ENCODE measurements around the gene GGCX.
"Not testable (repeated sequence)": the region's sequence is repeated elsewhere in the genome, so short reads cannot be mapped to it uniquely, and the experiment has no call there.

GGCX gene

DNA sequence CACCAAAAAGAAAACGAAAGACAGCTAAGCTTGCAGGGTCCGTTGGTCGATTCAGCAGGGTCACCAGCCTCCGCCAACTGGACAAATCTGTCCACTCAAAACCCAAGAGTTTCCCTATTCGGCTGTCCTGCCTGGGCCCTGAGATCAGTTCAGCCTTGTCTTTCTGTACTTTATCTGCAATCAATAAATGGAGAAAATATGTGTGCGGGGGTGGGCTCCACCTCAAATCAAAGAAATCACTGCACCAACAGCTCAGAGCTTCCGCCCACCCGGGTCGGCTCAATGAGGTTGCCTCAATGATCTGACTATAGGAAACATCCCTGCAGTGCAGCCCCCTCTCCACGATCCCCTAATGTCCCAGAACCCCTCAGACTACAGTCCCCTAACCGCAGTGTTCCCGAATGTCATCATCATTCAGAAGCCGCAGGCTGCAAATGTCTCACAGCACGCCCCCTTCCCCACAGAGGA lies 447 bp downstream of the GGCX start:
- no peak for DNase-seq

DNA sequence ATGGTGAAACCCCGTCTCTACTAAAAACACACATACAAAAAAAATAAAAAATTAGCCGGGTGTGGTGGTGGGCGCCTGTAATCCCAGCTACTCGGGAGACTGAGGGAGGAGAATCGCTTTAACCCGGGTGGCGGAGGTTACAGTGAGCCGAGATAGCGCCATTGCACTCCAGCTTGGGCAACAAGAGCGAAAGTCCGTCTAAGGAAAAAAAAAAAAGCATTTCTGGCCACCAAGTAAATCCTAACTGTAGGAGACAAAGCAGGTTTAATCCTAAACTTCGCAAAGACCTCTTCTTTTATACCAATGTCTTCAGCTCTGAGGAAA lies 928 bp downstream of the GGCX start:
- DNase-seq, result not testable (repeated sequence)

DNA sequence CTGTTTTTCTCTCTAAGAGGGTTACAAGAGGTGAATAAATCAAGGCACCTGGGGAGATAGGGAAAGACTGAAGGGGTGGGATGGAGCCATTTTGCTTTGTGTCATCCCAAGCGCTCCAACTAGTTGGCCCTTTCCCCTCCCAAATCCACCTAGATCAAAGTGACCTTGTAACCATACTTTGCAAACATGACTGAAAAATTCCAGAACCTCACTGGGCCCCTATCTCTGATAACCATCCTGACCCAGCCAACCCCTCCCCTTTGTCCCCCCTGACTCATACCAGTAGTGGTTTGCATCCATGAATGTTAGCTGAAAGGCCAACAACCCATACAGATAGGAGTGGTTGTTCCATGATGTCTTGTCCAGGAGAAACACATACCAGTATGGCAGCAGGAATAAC lies 3.1 kb downstream of the GGCX start:
- DNase-seq, result no peak

DNA sequence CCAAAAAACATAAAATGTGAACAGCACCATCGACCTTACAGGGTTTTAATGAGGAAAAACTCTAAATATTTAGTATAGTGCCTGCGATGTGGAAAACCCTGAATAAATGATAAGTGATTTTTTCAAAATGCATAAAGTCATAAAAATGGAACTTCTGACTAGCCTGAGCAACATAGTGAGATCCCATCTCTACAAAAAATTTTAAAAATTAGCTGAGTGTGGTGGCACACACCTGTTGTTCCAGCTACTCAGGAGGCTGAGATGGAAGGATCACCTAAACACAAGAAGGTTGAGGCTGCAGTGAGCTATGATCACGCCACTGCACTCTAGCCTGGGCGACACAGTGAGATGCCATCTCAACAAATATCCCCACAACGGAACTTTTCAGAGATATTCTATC lies 4.2 kb downstream of the GGCX start:
- no peak for DNase-seq

DNA sequence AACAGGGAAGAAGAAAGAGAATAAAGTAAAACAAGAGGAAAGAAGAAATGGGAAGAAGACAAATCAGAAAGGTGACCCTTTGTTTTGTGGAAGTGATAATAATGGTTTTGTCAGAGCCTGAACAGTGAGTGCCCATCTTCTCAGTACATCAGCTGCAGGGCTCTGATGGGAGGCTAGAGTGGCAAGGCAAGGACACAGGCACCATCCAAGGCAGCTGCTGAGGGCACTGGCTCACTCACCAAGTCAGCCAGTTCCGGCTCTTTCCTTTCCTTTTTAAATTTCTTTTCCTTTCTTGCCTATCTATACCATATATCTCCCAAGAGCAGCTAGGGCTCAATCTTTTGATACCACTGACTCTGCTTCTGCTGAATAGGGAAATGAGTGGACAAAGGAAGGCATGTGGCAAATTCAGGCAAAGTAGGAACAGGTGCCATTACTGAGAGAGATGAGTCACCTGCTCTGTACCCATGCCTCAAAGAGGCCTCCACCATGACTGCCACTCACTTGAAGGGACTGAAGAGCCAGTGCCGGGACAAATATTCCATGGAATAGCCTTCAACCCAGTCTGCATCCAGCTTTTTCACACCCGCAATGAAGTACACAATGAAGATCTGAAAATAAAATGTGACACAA lies 6.2 kb downstream of the GGCX start:
- DNase-seq, result no peak

DNA sequence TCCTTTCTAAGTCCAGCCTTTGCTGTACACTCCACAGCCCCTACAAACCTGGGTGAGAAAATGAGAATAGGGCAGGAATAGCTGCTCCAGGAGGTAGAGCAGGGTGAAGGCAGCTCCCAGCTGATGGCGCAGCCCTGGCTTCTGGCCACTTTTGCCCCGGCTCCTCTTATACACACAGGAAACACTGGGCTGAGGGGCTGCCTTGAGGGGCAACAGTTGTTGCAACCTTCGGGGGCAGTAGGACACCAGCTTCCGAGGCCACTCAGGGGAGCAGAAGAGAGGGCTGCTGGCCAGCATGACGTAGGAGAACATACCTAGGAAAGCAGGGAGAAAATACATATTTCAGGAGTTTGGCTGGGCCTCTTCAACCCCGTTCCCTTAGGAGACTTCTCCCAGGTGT lies 8.1 kb downstream of the GGCX start:
- no peak for DNase-seq

DNA sequence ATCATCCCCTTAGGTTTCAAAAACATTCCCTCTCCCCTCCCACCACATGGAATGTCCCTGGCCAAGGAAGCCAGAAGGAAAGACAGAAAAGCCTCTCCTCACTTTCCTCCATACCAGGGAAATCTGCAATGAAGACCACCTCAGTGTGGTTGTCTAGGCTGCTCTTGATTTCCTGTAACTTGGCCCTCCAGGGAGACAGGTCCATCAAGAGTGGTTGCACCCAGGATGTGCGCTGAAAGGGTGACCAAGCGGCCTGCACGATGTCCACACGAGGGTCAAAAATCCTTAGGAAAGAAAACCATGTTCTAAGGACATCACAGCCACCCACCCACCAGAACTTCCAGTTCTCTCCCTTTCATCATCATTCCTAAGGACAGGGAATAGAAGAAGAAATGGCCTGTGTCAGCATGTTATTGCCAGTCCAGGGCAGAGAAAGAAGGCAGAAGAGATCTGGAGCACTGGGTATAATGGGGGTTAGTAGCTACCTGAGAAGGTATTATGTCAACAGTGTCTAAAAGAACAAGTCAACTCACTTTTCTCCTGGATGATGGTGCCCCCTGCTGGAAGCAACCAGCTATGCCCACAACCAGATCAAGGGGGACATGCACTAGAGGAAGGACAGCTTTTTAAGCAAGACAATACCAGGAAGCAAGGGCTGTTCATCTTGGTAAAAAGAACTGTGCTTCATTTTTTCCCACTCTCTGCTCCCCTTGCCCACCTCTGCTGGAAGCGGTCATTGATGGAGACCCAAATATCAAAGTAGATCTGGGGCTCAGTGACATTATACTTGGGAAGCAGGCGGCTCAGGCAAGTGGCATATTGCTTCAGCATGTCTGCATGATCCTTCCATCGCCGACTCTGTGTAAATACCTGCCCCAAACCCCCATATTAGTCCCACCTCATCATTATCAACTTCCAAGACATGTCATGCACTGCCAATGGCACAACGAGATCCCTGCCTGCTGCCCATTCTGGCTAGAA lies 9.3 kb downstream of the GGCX start:
- DNase-seq, result peak; percentile 93

DNA sequence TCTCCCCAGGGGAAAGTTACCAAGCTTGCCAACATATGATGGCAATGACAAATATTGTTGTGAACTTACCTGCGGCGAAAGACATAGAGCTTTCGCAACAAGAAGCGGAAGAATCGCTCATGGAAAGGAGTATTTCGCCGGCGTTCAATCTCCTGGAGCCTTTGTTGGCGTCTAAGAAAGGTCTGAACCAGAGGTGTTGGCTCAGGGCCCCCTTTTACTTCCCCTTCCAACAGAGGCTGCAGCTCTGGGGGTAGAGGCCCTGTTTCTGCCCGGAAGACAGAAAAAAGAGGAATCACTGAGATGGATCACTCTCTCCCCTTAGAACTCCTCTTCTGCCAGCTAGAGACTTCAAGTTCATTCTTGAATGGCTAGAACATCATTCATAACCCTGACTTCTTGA lies 10.8 kb downstream of the GGCX start:
- DNase-seq, result no peak

DNA sequence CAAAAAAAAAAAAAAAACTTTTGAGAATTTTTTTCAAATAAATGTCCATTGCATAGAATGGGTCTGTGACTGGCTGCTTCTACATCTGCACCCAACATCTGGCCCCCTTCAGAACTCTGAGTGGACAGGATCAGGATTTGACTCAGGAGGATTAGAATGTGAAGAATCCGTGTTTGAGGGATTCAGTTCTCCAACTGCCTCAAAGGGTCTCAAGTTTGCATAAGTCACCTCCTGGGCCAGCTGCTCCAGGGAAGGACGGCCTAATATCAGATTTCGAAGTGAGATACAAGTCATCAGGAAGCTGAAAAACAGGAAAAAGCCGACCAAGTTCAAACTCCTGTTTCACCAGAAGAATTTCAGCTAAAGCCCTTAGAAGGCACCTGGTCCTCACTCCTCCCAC lies 11.5 kb downstream of the GGCX start:
- DNase-seq, result no peak

DNA sequence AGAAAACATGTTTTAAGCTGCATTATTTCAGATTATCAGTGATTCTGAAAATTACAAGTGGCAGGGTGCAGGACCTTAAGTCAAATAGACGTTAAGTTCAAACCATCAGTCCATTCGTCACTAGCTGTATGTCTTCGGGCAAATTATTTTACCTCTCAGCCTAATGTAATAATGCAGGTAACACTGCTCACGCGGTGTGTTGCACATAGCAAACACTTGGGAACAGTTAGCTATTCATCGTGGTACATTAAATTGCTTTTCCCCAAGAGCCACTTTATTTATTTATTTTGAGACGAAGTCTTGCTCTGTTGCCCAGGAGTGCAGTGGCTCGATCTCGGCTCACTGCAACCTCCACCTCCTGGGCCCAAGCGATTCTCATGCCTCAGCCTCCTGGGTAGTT lies 12.2 kb downstream of the GGCX start:
- no peak for DNase-seq

DNA sequence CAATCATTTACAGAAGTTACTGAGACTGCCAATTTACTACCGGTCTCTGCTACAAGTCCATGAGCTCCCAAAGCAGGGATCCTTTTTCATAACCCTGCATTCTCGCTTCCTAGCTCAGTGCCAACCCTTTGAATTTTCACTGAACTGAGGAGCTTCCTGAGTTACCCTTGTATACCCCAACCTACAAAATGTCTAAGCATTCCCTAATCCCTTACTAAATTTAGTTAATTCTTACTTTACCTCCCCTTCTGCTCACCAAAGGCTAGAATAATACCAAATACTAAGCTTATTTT lies 12.7 kb downstream of the GGCX start:
- DNase-seq, result no peak

DNA sequence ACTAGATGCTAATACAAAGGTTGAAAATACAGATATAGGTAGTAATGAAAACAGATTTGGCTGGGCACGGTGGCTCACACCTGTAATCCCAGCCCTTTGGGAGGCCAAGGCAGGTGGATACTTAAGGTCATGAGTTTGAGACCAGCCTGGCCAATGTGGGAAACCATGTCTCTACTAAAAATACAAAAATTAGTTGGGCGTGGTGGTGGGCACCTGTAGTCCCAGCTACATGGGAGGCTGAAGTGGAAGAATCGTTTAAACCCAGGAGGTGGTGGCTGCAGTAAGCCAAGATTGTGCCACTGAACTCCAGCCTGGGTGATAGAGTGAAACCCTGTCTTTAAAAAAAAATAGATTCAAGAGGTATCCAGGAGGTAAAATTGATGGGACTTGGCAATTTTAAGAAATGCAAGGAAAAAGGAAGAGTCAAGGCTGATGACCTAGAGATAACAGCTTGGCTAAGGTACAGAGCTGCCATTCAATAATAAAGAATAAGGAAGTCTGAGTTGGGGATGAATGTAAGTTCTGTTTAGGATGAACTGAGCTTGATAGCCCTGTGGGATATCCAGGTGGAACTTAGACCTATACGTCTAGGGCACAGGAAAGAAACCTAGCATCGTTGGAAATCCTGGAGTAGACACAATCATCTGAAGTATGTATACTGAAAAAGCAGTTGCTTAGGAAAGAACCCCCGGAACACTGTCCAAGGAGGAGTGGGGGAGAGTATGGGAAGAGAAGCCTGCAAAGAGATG lies 13.3 kb downstream of the GGCX start:
- DNase-seq, result no peak

DNA sequence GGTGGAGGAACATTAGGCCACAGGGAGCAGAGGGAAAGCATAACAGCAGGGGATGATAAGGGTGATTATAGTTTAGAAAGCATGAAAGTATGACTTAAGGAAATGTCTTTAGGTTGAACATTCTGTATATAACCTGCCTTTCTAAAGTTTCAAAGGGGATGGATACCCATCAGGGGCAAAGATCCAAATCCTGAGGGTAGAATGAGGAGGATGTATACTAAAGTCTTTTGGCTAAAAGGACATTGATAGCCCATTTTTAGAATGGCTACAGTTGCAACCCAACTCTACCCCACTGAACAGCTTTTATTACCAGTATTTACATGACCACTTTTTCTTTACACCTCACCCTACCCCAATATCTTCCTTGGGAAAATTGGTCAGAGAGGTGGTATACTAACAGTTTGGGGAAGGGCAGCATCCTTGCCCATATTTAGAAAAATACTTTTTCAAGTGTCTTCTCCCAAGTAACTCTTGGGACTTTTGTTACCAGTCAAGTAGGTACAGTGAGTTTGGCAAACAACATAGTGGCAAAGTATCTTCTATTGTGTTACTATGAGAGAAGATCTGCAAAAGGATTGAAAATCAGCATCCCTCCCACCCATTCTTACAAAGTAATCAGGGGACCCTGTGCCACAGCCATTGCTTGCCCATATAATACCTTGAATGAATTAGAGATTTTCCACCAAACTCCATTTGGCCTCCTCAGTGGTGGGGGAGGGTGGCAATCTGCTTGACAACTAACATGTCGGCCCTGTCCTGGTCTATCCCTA lies 14.0 kb downstream of the GGCX start:
- DNase-seq, result no peak

DNA sequence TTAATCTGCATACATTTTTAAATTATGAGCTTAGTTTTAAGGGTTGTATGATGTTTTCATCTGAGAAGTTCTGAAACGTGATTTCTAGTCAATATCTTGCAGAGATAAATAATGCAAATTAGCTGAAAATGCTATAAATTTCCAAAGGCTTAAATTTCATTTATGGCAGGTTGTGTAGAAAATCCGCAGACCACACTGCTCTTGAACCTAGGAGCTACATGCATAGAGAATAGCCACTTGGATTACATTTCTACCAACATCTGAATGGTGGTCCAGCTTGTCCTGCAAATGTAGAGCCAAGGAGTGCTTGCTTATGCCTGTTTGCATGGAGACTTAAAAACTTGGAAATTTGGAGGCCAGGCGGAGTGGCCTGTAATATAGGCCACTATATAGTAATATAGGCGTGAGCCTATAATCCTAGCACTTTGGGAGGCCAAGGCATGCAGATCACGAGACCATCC lies 15.5 kb downstream of the GGCX start:
- DNase-seq, result no peak

DNA sequence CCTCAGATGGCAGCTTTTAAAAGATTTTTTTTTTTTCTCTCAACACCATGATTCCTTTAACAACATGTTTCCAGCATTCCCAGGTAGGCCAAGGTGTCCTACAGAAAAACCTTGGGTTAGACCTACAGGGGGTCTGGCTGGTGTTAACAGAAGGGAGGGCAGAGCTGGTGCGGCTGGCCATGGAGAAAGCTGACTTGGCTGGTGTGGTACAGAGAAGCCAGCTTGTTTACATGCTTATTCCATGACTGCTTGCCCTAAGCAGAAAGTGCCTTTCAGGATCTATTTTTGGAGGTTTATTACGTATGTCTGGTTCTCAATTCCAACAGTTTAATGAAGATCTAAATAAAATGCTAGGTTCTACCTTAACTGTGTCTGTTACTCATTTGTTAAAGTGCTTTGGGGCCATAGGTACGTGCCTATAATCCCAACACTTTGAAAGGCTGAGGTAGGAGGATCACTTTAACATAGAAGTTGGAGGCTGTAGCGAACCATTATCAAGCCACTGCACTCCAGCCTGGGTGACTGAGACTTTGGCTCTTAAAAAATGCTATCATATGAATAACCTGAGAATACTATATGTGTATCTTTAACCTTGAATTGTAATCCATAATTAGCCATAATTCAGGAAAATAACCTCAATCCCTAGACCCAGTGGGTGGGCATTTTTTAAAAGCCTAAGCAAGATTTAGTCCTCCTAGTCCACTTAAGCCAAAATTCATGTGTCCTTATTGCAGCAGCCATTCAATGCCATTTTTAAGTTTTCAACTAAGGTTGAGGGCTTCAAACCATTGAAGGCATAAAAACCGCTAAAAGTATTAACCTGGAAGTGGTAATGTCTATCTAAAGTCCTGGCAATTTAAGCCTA lies 16.1 kb downstream of the GGCX start:
- DNase-seq, result not testable (repeated sequence)

DNA sequence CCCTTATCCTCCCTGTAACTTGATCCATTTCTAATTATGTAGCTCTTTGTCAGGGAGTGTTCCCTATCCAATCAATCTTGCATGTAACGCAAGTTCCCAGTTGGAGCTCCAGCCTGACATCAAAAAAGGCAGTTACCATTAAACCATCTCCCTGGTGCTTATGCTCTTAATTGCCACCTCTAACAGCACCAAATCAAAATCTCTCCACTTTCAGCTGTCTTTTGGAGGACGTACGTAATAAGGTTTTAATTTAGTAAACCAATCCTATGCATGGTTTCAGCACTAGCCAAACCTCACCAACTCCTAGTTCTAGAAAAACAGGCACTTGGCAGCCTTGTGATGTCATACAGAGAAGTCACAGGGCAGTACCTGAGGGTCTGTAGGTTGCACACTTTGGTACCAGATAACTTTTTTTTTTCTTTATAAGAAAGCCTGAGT lies 17.0 kb downstream of the GGCX start:
- not testable (repeated sequence) for DNase-seq

DNA sequence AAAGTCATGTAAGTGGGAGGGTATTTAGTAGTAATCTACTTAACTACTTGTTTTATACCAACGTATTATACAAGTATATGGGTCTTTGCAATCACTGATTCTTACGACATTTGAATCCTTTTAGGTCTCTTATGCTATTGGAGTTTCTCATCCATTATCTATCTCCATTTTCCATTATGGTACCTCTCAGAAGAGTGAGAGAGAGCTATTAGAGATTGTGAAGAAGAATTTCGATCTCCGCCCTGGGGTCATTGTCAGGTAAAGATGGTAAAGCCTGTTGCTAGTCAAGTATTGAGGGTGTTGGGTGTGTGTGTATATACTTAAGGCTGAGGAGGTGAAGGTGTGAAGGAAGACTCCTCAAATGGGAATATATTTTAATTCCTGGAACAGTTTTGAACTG lies 18.5 kb downstream of the GGCX start:
- no peak for DNase-seq

DNA sequence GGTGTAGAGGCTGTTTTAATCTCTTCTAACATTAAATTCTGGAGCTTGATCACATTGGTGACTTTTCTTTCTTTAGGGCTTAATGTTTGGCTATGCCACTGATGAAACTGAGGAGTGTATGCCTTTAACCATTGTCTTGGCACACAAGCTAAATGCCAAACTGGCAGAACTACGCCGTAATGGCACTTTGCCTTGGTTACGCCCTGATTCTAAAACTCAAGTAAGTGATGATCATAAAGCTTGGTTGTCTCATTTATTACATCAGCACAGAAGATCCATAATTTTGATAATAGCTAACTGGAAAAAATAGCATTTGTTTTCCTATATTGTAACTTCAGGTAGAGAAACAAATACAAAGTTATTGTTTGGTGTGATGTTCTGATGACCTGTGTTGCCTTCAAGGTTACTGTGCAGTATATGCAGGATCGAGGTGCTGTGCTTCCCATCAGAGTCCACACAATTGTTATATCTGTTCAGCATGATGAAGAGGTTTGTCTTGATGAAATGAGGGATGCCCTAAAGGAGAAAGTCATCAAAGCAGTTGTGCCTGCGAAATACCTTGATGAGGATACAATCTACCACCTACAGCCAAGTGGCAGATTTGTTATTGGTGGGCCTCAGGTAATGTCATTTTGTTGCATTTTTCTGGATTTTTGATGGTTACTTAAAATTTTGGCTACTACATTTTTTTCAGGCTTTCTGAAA lies 19.4 kb downstream of the GGCX start:
- DNase-seq, result no peak

DNA sequence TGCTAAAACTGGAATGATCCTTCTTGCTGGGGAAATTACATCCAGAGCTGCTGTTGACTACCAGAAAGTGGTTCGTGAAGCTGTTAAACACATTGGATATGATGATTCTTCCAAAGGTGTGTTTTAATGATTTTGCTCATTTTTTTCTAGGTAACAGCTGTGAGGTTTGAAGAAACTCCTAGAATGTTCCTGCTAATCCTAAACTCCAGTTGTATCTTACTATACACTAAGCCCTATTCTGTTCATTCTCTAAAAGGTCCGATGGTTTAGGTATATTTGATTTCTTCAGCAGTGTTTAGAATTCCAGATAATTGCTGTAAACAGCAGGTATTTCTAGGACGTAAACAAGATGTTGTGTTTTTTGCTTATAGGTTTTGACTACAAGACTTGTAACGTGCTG lies 20.0 kb downstream of the GGCX start:
- DNase-seq, result no peak

DNA sequence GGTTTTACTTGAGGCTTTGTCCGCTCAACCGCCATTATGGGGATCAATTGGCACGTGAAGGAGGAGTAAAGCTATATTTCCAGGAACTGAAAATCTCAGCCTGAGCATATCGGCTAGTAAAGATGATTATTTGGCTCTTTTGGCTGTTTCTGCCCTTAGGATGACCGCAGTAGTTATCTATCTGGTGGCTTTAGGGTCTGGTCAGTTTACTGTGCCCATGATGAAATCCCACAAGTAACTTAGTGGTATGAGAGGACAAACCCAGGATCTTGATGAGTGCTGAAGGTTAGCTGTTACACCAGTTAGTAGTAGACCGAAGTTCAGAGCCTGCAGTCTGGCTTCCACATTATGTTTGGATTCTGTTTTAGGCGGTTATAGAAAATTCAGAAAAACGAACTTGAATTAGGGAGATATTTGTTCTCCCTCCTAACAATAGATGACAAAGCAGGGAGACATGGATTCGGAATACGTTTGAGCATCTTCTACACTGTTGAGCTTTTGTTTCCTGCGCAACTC lies 21.1 kb downstream of the GGCX start:
- DNase-seq, result no peak

All from activated CD8-positive, alpha-beta memory T cell treated with anti-CD3 and anti-CD28 coated beads for 24 hours (primary cell).